ENCODE results near the gene LDHAL6B.

Gene LDHAL6B

DNA sequence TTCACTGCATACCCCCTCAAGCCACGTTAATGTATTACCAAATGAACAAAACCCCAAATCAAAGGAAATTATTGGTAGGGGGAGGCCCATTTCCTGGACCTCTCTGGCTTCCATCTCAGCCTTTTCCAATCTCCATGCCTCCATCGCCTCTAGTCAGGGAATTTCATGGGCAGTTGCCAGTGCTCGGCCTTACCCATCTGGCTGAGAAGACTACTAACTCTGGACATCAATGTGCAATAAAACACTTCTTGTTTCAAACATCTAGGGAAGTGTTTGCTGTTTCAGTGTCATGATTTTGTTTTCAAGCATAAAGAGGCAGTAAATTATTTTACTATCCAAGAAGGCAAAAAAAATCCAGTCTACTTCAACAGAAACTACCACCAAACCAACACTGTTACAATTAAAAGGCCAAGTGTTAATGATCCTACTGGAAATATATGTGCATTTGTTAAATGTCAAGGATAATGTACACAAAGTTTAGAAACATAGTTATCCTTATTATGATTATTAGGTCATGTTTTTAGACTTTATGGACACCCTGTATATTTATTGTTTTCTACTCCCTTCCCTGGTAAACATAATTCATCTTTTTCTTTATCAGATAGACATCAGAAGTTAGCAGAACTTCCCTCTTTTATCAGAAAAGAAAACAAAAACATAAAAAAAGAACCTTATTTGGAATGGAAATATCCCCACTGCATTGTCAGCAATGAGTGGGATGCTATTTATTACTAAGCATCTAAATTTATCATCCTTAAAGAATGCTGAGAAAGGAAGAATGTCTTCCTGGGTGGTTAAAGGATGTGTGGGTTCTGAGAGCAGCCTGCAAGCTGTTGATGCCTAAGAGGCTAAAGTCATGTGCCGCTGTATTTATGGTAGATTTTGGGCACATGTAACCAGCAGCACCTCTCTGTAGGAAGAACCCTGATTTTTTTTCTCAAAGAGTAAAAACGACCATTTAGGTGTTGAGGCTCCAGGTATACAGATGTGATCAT lies 15.2 kb downstream of the LDHAL6B start:
- no peak for DNase-seq

- no peak for DNase-seq
Observed at GRCh38 chr15:59222906-59223550, 16.4 kb downstream of the LDHAL6B start.

DNA sequence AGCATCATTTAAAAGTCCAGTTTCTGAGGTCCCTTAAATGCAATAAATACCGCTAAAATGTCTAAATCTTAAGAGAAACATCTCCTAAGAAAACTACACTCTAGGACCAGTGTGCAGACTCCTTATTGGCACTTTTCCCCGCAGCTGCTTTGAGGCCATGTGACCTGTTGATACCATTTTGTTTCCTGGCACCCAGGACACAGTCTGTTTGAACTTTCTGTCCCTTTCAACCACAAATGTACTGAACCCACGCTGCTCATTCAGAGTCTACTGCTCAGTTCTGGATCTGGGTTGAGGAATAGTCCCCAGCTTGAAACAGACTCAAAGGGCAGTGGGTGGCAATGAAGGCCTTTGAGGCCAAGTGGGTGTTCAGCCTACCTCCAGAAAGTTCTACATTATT lies 17.1 kb downstream of the LDHAL6B start:
- no peak for DNase-seq

DNA sequence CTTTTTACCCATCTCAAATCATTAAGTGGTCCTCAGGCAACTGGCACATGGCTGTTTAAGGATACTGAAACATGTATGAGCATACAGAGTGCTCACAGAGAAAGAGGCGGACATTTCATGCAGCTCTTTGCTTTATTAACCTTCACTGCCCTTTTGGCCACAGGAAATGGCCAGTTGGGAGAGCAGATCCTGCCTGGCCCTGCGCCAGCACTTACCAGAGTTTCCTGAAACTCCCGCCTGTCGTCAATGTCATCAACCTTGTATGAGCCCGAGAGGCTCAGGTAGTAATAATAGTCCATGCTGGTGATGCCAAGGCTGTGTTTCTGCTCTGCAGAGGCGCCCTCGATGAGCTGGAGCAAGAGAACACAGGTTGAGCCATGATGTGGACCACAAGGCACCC lies 17.8 kb downstream of the LDHAL6B start:
- no peak for DNase-seq

- DNase-seq = no peak
Observed at GRCh38 chr15:59227021-59227420, 20.4 kb downstream of the LDHAL6B start.

DNA sequence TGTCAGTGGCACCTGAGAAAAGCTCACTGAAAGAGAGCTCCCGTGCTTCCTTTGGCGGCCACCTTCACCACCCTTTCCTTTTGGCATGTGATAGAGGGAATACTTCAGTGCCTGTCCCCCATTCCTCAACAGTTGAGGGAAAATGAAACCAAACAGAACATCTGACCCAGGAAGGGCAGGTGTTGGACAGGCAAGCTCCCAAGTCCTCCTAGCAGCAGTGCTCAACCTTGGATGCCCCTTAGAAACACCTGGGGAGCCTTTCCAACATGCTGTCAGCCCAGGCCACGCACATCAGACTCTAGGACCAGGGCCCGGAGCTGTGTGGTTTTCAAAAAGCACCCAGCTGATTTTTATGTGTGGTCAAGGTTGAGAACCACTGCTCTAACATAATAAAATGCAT lies 22.4 kb downstream of the LDHAL6B start:
- DNase-seq = no peak

DNA sequence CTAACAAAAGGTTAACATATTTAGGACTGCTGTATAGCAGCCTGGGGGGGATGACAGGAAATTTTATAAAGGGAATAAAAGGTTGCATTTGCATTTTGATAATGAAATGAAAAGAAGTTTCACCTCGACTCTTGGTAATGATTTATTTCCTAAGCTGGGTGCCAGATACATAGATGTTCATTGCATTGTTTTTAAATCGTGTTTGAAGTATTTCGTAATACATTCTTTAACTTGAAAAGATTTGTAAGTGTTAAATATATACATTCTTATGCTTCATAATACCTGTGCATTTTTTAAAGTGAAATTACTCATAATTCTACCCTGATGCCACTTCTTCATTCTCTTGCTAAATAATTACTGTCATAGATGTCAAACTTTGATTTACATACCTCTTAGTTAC lies 22.8 kb downstream of the LDHAL6B start:
- no peak for DNase-seq

GRCh38 chr15:59230531-59231055 lies 23.9 kb downstream of the LDHAL6B start:
- DNase-seq = no peak

- no peak for DNase-seq
Observed at GRCh38 chr15:59232476-59232875, 25.8 kb downstream of the LDHAL6B start.

- DNase-seq = no peak
Observed at GRCh38 chr15:59236394-59236793, 29.8 kb downstream of the LDHAL6B start.

GRCh38 chr15:59237119-59237855 lies 30.6 kb downstream of the LDHAL6B start:
- DNase-seq = no peak

GRCh38 chr15:59237924-59238331 lies 31.3 kb downstream of the LDHAL6B start:
- DNase-seq = no peak

DNA sequence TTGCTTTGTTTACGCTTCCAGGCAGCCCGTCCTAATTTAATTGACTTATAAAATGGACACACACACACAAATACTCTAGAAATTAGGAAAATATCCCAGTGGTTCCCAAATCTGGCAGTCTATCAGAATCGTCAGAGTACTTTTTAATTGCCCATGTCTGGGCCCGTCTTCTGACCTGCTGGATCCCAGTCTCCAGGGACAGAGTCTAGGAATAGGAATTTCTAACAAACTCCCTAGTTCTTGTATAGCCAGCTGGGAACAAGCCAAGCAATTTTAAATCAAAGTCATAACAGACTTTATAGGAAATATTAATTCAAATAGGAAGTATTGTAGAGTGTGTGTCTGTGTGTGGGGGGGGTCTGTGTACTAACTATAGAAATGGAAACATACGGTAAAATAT lies 33.4 kb downstream of the LDHAL6B start:
- no peak for DNase-seq

DNA sequence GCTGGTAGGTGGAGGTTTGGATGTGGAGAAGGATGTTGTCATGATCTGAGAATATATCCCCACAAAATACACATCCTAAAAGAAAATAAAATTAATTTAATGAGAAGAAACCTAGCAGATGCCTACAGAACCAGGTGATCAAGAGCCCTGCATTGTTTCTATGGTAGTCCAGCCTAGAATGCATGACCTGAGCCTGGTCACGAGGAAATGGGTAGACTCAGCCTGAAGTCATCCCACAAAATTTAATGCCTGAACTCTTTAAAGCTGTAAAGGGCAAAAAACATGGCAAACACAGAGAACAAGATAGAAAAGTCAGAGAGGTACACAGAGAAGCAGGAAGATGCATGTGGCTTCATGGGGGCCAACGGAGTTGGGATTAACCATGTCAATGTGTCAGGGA lies 36.0 kb downstream of the LDHAL6B start:
- DNase-seq = no peak

DNA sequence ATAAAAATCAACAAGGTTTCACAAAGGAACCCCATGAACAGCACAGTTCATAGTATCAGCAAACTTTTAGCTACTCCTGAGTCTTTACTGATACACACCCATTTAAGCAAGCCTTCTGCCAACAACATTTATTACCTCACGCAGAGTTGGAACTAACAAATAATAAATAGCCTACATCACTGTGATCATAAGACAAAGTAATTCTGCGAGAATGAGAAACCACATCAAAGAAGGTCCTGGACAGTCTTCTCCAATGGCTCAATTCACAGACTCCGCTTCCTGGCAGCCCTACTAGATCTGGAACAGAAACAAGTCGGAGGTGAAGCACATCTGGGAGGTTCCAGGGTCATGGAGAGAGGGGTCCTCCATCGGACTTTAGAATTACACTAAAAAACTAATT lies 37.0 kb downstream of the LDHAL6B start:
- no peak for DNase-seq

- no peak for DNase-seq
Observed at GRCh38 chr15:59244337-59244736, 37.7 kb downstream of the LDHAL6B start.

DNA sequence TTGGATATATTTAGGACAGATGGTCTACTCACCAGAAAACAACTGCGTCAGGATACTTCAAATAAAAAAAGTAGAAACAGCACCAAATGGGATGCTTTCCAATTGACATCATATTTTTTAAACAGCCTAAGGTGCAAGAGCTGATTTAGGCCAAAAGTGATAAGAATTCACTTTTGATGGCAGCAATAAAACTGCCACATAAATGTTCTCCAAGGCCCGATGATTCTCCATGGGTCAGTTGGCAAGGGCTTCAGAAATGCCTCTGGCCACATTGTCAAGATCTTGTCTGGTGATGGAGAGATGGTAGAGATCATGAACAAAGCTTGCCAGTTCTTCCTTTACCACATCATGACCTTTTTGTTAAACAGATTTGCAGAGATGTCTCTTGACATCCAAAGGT lies 38.9 kb downstream of the LDHAL6B start:
- DNase-seq = no peak

GRCh38 chr15:59247364-59247763 lies 40.7 kb downstream of the LDHAL6B start:
- peak; percentile 22 for DNase-seq

GRCh38 chr15:59249816-59250215 lies 43.2 kb downstream of the LDHAL6B start:
- DNase-seq = no peak

DNA sequence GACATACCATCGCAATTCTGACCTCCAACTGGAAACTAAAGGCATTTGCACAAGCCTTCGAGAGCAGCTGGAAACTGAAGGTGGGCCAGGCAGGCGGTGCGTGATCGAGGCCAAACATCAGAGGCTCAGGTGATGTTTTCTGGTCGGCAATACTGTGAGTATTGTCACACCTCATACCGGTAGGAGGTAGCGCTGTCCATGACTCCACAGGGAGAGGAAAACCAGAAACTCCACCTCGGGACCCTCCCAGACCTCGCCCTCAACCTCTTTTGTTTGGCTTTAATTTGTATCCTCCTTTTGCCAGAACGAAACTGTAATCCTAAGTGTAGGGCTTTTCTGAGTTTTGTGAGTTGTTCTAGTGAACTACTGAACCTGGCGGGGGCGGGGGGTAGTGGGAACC lies 43.6 kb downstream of the LDHAL6B start:
- DNase-seq = no peak

- DNase-seq = no peak
Observed at GRCh38 chr15:59251001-59251845, 44.6 kb downstream of the LDHAL6B start.

DNA sequence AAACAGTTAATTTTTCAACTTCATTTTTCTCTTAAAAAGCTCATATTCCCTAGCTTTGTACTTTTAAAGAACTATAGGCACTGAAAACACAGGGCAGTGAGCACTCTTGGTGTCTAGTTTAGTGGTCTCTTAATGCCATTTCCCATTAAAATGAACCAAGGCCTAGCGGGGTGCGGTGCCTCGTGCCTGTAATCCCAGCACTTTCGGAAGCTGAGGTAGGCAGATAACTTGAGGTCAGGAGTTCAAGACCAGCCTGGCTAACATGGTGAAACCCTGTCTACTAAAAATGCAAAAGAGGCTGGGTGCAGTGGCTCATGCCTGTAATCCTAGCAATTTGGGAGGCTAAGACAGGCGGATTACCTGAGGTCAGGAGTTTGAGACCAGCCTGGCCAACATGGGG lies 45.5 kb downstream of the LDHAL6B start:
- DNase-seq = no peak

All from effector CD8-positive, alpha-beta T cell (primary cell).